ENCODE data around the gene TGFBI.

Gene TGFBI

GRCh38 chr5:136087961-136088871, 59.4 kb downstream of the TGFBI start:
- DNase-seq (ENCODE audit: low read depth in 2 of 2), result no peak

- DNase-seq (ENCODE audit: low read depth in 2 of 2), result no peak
Observed at GRCh38 chr5:136089791-136090190, 61.0 kb downstream of the TGFBI start.

- DNase-seq (ENCODE audit: low read depth in 2 of 2), result no peak
Observed at GRCh38 chr5:136090319-136090718, 61.5 kb downstream of the TGFBI start.

- no peak for DNase-seq (ENCODE audit: low read depth in 2 of 2)
Observed at GRCh38 chr5:136094189-136094912, 65.6 kb downstream of the TGFBI start.

- DNase-seq (ENCODE audit: low read depth in 2 of 2), result no peak
Observed at GRCh38 chr5:136094913-136095641, 66.3 kb downstream of the TGFBI start.

GRCh38 chr5:136098176-136098575, 69.4 kb downstream of the TGFBI start:
- no peak for DNase-seq (ENCODE audit: low read depth in 2 of 2)

GRCh38 chr5:136099870-136100269, 71.1 kb downstream of the TGFBI start:
- no peak for DNase-seq (ENCODE audit: low read depth in 2 of 2)

GRCh38 chr5:136101884-136102283, 73.1 kb downstream of the TGFBI start:
- no peak for DNase-seq (ENCODE audit: low read depth in 2 of 2)

GRCh38 chr5:136103118-136103517, 74.3 kb downstream of the TGFBI start:
- no peak for DNase-seq (ENCODE audit: low read depth in 2 of 2)

- no peak for DNase-seq (ENCODE audit: low read depth in 2 of 2)
Observed at GRCh38 chr5:136104306-136104965, 75.6 kb downstream of the TGFBI start.

GRCh38 chr5:136106351-136107031, 77.7 kb downstream of the TGFBI start:
- no peak for DNase-seq (ENCODE audit: low read depth in 2 of 2)

- DNase-seq (ENCODE audit: low read depth in 2 of 2), result no peak
Observed at GRCh38 chr5:136108180-136108611, 79.4 kb downstream of the TGFBI start.

- DNase-seq (ENCODE audit: low read depth in 2 of 2), result no peak
Observed at GRCh38 chr5:136108766-136109165, 80.0 kb downstream of the TGFBI start.

GRCh38 chr5:136109453-136110135, 80.8 kb downstream of the TGFBI start:
- no peak for DNase-seq (ENCODE audit: low read depth in 2 of 2)
